ENCODE results near the gene PTPRD.

The PTPRD gene

GRCh38 chr9:8265281-8265680 lies 2347.5 kb downstream of the PTPRD start:
- DNase-seq, result no peak
